ENCODE results near the gene KDM2B. TPM values are rescaled to one million over a fixed set of nuclear protein-coding genes. Genes with fewer than 3 reads are reported as not detected.

The KDM2B gene
- polyA plus RNA-seq, 3 donors, result 9.7 to 68.1 (median 9.7) TPM

DNA sequence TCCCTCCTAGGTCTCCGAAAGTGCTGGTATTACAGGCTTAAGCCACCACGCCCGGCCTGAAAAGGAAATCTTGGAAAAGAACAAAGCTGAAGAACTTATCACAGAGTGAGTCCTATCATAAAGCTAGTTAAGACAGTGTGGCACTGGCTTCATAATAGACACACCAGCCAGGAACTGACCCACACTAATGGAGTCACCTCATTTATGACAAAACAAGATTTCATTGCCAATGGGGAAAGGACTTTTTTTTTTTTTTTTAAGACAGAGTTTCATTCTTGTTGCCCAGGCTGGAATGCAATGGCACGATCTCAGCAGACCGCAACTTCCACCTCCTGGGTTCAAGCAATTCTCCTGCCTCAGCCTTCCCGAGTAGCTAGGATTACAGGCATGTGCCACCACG lies 15.7 kb downstream of the KDM2B start:
- Mint-ChIP-seq H3K4me1 (peaks cover 25% of the 10 kb centered on the region), H3K27ac (no peak overlapping the region), H3K36me3 (peaks cover 14 to 19% of the 10 kb centered on the region in 2 donors), H3K9me3 (peaks cover 0 to 2% (median 0%) of the 10 kb centered on the region in 7 donors), H3K27me3 (ENCODE audit: low read depth in 3 of 3) (peaks cover 0 to 2% (median 1%) of the 10 kb centered on the region in 3 donors), H3K4me3 (no peak overlapping the region)
- no peak overlapping the region for H3K4me3 ChIP-seq (replicated peaks in 1 of 3; ENCODE audit: low read depth in 2 of 3, low read length in 3 of 3)
- H3K27ac ChIP-seq (ENCODE audit: low read depth in 1 of 2, low read length in 2 of 2), result no peak overlapping the region
- no peaks in the 10 kb centered on the region for H4K20me1 ChIP-seq (ENCODE audit: insufficient read depth, low read length)
- H3K79me2 ChIP-seq (ENCODE audit: insufficient read depth, low read length), result no peaks in the 10 kb centered on the region
- TF ChIP-seq, protein P1, sequence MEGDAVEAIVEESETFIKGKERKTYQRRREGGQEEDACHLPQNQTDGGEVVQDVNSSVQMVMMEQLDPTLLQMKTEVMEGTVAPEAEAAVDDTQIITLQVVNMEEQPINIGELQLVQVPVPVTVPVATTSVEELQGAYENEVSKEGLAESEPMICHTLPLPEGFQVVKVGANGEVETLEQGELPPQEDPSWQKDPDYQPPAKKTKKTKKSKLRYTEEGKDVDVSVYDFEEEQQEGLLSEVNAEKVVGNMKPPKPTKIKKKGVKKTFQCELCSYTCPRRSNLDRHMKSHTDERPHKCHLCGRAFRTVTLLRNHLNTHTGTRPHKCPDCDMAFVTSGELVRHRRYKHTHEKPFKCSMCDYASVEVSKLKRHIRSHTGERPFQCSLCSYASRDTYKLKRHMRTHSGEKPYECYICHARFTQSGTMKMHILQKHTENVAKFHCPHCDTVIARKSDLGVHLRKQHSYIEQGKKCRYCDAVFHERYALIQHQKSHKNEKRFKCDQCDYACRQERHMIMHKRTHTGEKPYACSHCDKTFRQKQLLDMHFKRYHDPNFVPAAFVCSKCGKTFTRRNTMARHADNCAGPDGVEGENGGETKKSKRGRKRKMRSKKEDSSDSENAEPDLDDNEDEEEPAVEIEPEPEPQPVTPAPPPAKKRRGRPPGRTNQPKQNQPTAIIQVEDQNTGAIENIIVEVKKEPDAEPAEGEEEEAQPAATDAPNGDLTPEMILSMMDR (IDR thresholded peaks at IDR 0.05), result no peak
- 85% methylated on average over 6 of the region's 7 CpGs for WGBS (ENCODE audit: insufficient coverage)
- intact Hi-C loops (cut with micrococcal nuclease), result no loop called here
- H3K36me3 ChIP-seq (replicated peaks in 1 of 2; ENCODE audit: control insufficient read depth in 1 of 2, insufficient read depth in 2 of 2, low read length in 2 of 2), result no peaks in the 10 kb centered on the region
- DNase-seq, result no peak
- no peak overlapping the region for H3K9ac ChIP-seq (ENCODE audit: insufficient read depth, low read length, poor library complexity, severe bottlenecking)
- no peaks in the 10 kb centered on the region for H3K27me3 ChIP-seq (ENCODE audit: control insufficient read depth in 2 of 2, insufficient read depth in 2 of 2, low read length in 2 of 2)
- no peak overlapping the region for H2AFZ ChIP-seq (ENCODE audit: insufficient read depth, low read depth, low read length, poor library complexity, severe bottlenecking)
- no peak overlapping the region for H3K4me2 ChIP-seq (replicated peaks; ENCODE audit: extremely low read depth, low read length, poor library complexity, severe bottlenecking)
- H3K9me3 ChIP-seq (replicated peaks in 1 of 2; ENCODE audit: control insufficient read depth in 1 of 2, insufficient read depth in 1 of 2, low read length in 2 of 2), result no peaks in the 10 kb centered on the region
- H3K4me1 ChIP-seq (ENCODE audit: control insufficient read depth in 1 of 2, insufficient read depth in 2 of 2, low read length in 2 of 2), result peaks cover 11 to 12% of the 10 kb centered on the region in 2 donors

DNA sequence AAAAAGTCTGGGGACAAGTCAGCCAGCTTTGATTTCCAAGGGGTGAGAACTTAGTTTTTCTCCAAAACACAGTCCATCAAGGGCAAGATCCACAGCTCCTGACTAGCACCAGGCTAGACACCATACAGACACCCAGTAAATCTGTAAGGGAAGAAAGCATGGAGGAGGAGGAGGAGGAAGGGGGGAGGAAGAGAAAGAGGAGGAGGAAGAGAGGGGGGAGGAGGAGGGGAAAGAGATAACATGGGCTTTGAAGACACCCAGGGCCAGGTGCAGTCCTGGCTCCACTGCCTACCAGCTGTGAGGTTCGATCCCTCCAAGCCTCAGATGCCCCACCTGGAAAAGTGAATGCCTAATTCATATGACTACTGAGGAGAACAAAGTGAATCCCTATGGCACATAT lies 18.3 kb downstream of the KDM2B start:
- intact Hi-C loops (cut with micrococcal nuclease), result no loop called here
- Histone ChIP-seq H3K79me2 (ENCODE audit: insufficient read depth, low read length) (no peaks in the 10 kb centered on the region), H3K27me3 (ENCODE audit: control insufficient read depth in 2 of 2, insufficient read depth in 2 of 2, low read length in 2 of 2) (no peaks in the 10 kb centered on the region), H3K4me2 (replicated peaks; ENCODE audit: extremely low read depth, low read length, poor library complexity, severe bottlenecking) (no peak overlapping the region), H3K27ac (ENCODE audit: low read depth in 1 of 2, low read length in 2 of 2) (no peak overlapping the region), H3K36me3 (replicated peaks in 1 of 2; ENCODE audit: control insufficient read depth in 1 of 2, insufficient read depth in 2 of 2, low read length in 2 of 2) (no peaks in the 10 kb centered on the region), H3K9ac (ENCODE audit: insufficient read depth, low read length, poor library complexity, severe bottlenecking) (no peak overlapping the region), H3K4me3 (replicated peaks in 1 of 3; ENCODE audit: low read depth in 2 of 3, low read length in 3 of 3) (no peak overlapping the region), H2AFZ (ENCODE audit: insufficient read depth, low read depth, low read length, poor library complexity, severe bottlenecking) (no peak overlapping the region), H4K20me1 (ENCODE audit: insufficient read depth, low read length) (no peaks in the 10 kb centered on the region), H3K9me3 (replicated peaks in 1 of 2; ENCODE audit: control insufficient read depth in 1 of 2, insufficient read depth in 1 of 2, low read length in 2 of 2) (no peaks in the 10 kb centered on the region), H3K4me1 (ENCODE audit: control insufficient read depth in 1 of 2, insufficient read depth in 2 of 2, low read length in 2 of 2) (peaks cover 21 to 23% of the 10 kb centered on the region in 2 donors)
- H3K9me3 Mint-ChIP-seq, result peaks cover 0 to 2% (median 0%) of the 10 kb centered on the region in 7 donors
- peaks cover 26% of the 10 kb centered on the region for H3K4me1 Mint-ChIP-seq
- DNase-seq, result no peak
- peaks cover 0 to 2% (median 1%) of the 10 kb centered on the region in 3 donors for H3K27me3 Mint-ChIP-seq (ENCODE audit: low read depth in 3 of 3)
- peaks cover 9% of the 10 kb centered on the region in 2 donors for H3K36me3 Mint-ChIP-seq
- peak overlapping the region in 1 of 7 donors; percentile 48 for H3K27ac Mint-ChIP-seq
- 80% methylated on average over 1 of the region's 1 CpG for WGBS (ENCODE audit: insufficient coverage)
- TF ChIP-seq, protein P1 (IDR thresholded peaks at IDR 0.05), result no peak
- no peak overlapping the region for H3K4me3 Mint-ChIP-seq

Data from CD14-positive monocyte (primary cell).